CD14-positive monocyte (primary cell): ENCODE data around the gene GULP1. TPM values are rescaled to one million over a fixed set of nuclear protein-coding genes. Genes with fewer than 3 reads are reported as not detected.

ENCODE experiments used
- DNase-seq, 3 donors: peaks; one replicate each; pipeline ENCODE4 v3.0.0-alpha.2; 2011 to 2022
- H2AFZ ChIP-seq: 2 replicates; pipeline ENCODE4 v1.6.0; 2012; ENCODE audit warnings: mild to moderate bottlenecking, low read depth, low read length, inconsistent platforms; ENCODE audit not compliant: insufficient read depth, poor library complexity, severe bottlenecking
- H3K27ac ChIP-seq, 2 donors: 1 replicate in 1 of 2; 2 replicates in 1 of 2; pipeline ENCODE4 v1.5.1; 2012 to 2013; ENCODE audit warnings: low read length in 2 of 2, control low read depth in 1 of 2, inconsistent platforms in 1 of 2, low read depth in 1 of 2, mild to moderate bottlenecking in 1 of 2
- H3K27me3 ChIP-seq, 2 donors: one replicate each; pipeline versions ENCODE4 v1.6.0 to v1.6.1; 2011 to 2013; ENCODE audit warnings: low read length in 2 of 2; ENCODE audit not compliant: control insufficient read depth in 2 of 2, insufficient read depth in 2 of 2
- H3K36me3 ChIP-seq, 2 donors: replicated peaks in 1 of 2; 1 replicate in 1 of 2; 2 replicates in 1 of 2; pipeline versions ENCODE4 v1.5.1 to v1.6.1; 2012 to 2013; ENCODE audit warnings: low read length in 2 of 2, control low read depth in 1 of 2, inconsistent platforms in 1 of 2, mild to moderate bottlenecking in 1 of 2; ENCODE audit not compliant: insufficient read depth in 2 of 2, control insufficient read depth in 1 of 2
- H3K4me1 ChIP-seq, 2 donors: 1 replicate in 1 of 2; 2 replicates in 1 of 2; pipeline versions ENCODE4 v1.5.1 to v1.6.1; 2012 to 2013; ENCODE audit warnings: low read length in 2 of 2, control low read depth in 1 of 2, inconsistent platforms in 1 of 2, mild to moderate bottlenecking in 1 of 2, moderate library complexity in 1 of 2; ENCODE audit not compliant: insufficient read depth in 2 of 2, control insufficient read depth in 1 of 2
- H3K4me2 ChIP-seq: replicated peaks from 2 replicates; pipeline ENCODE3; 2012; ENCODE audit warnings: low read length, moderate library complexity, mild to moderate bottlenecking; ENCODE audit not compliant: poor library complexity, severe bottlenecking; ENCODE audit errors: extremely low read depth
- H3K4me3 ChIP-seq, 3 experiments: fragments of 200-600 bp in 1 of 3; sonication (generic) in 1 of 3; replicated peaks in 1 of 3; 1 replicate in 2 of 3; 2 replicates in 1 of 3; pipeline ENCODE4 v1.5.1; 2011 to 2013; ENCODE audit warnings: low read length in 3 of 3, mild to moderate bottlenecking in 3 of 3, control low read depth in 2 of 3, low read depth in 2 of 3, inconsistent platforms in 1 of 3, moderate library complexity in 1 of 3
- H3K79me2 ChIP-seq: 2 replicates; pipeline ENCODE4 v1.6.0; 2012; ENCODE audit warnings: mild to moderate bottlenecking, control low read depth, inconsistent platforms, low read length, moderate library complexity; ENCODE audit not compliant: insufficient read depth
- H3K9ac ChIP-seq: 2 replicates; pipeline ENCODE4 v1.6.0; 2017; ENCODE audit warnings: low read length, mild to moderate bottlenecking; ENCODE audit not compliant: insufficient read depth, poor library complexity, severe bottlenecking
- H3K9me3 ChIP-seq, 2 donors: replicated peaks in 1 of 2; 1 replicate in 1 of 2; 2 replicates in 1 of 2; pipeline versions ENCODE4 v1.5.1 to v1.6.1; 2012 to 2013; ENCODE audit warnings: low read length in 2 of 2, control low read depth in 1 of 2; ENCODE audit not compliant: control insufficient read depth in 1 of 2, insufficient read depth in 1 of 2
- H4K20me1 ChIP-seq: 2 replicates; pipeline ENCODE4 v1.6.0; 2012; ENCODE audit warnings: mild to moderate bottlenecking, low read length, control low read depth, moderate library complexity; ENCODE audit not compliant: insufficient read depth
- H3K27ac Mint-ChIP-seq, 7 donors: one replicate each; pipeline ENCODE4 v1.8.0; 2020; ENCODE audit warnings: mild to moderate bottlenecking in 7 of 7, mixed read lengths in 7 of 7, moderate library complexity in 6 of 7, inconsistent platforms in 2 of 7
- H3K27me3 Mint-ChIP-seq, 3 donors: one replicate each; pipeline ENCODE4 v1.8.0; 2021 to 2022; ENCODE audit warnings: low read depth in 3 of 3, mild to moderate bottlenecking in 3 of 3, mixed read lengths in 3 of 3, moderate library complexity in 3 of 3, inconsistent platforms in 1 of 3
- H3K36me3 Mint-ChIP-seq, 2 donors: one replicate each; pipeline ENCODE4 v1.8.0; 2020; ENCODE audit warnings: mixed read lengths in 2 of 2, inconsistent platforms in 1 of 2, mild to moderate bottlenecking in 1 of 2
- H3K4me1 Mint-ChIP-seq: one replicate; pipeline ENCODE4 v1.8.0; 2020; ENCODE audit warnings: mild to moderate bottlenecking, mixed read lengths
- H3K4me3 Mint-ChIP-seq, 2 donors: one replicate each; pipeline ENCODE4 v1.8.0; 2020; ENCODE audit warnings: mild to moderate bottlenecking in 2 of 2, mixed read lengths in 2 of 2, moderate library complexity in 1 of 2
- H3K9me3 Mint-ChIP-seq, 7 donors: one replicate each; pipeline ENCODE4 v1.8.0; 2020 to 2022; ENCODE audit warnings: mixed read lengths in 7 of 7, mild to moderate bottlenecking in 6 of 7, moderate library complexity in 6 of 7, inconsistent platforms in 2 of 7
- CTCF ChIP-seq: fragments of 200-600 bp; IDR thresholded peaks from one replicate; pipeline ENCODE4 v1.8.0; 2022; ENCODE audit warnings: antibody characterized with exemption, mild to moderate bottlenecking
- intact Hi-C, 2 donors: fragments of 100-400 bp; cut with micrococcal nuclease; formaldehyde crosslinking; loops; one replicate each; pipeline versions ENCODE4 v1.15.0 to v1.15.1; 2023
- polyA plus RNA-seq, 3 donors: library from polyadenylated mRNA; depleted of rRNA in 1 of 3; unstranded in 2 of 3; stranded (reverse) in 1 of 3; fragments of 300-500 nt in 2 of 3; fragments of >200 nt in 1 of 3; fragmentation: Illumina TruSeq in 2 of 3; gene quantifications; 1 replicate in 2 of 3; 2 replicates in 1 of 3; pipeline ENCODE4 v1.2.3, GENCODE V29; 2012 to 2021

GULP1 gene
- polyA plus RNA-seq, 3 donors: not detected

- H4K20me1 ChIP-seq: no peaks in the 10 kb centered on the region
- Mint-ChIP-seq H3K9me3 (no peaks in the 10 kb centered on the region), H3K4me3 (no peak overlapping the region), H3K27ac (no peak overlapping the region), H3K4me1 (no peaks in the 10 kb centered on the region), H3K27me3 (no peaks in the 10 kb centered on the region), H3K36me3 (no peaks in the 10 kb centered on the region)
- no peak for DNase-seq
- no peak for TF ChIP-seq CTCF
- H3K27me3 ChIP-seq: no peaks in the 10 kb centered on the region
- no peak overlapping the region for H2AFZ ChIP-seq
- H3K9ac ChIP-seq: no peak overlapping the region
- H3K4me3 ChIP-seq: no peak overlapping the region
- intact Hi-C loops: no loop called here
- no peaks in the 10 kb centered on the region for H3K79me2 ChIP-seq
- no peaks in the 10 kb centered on the region for H3K4me1 ChIP-seq
- H3K36me3 ChIP-seq: no peaks in the 10 kb centered on the region
- H3K27ac ChIP-seq: no peak overlapping the region
- H3K9me3 ChIP-seq: no peaks in the 10 kb centered on the region
- no peak overlapping the region for H3K4me2 ChIP-seq
Observed at GRCh38 chr2:188519136-188519535, 227.5 kb downstream of the GULP1 start.

GRCh38 chr2:188522517-188522916 is 230.8 kb downstream of the GULP1 start:
- H3K36me3 Mint-ChIP-seq: no peaks in the 10 kb centered on the region
- no peaks in the 10 kb centered on the region for H3K36me3 ChIP-seq
- H3K4me1 Mint-ChIP-seq: no peaks in the 10 kb centered on the region
- no peak overlapping the region for H3K27ac Mint-ChIP-seq
- no peak overlapping the region for H3K4me3 ChIP-seq
- TF ChIP-seq CTCF: no peak
- no peaks in the 10 kb centered on the region for H3K9me3 ChIP-seq
- no peaks in the 10 kb centered on the region for H3K4me1 ChIP-seq
- H3K27me3 ChIP-seq: no peaks in the 10 kb centered on the region
- H3K27me3 Mint-ChIP-seq: peaks cover 0 to 2% (median 0%) of the 10 kb centered on the region in 3 donors
- no peaks in the 10 kb centered on the region for H3K9me3 Mint-ChIP-seq
- no peak overlapping the region for H3K9ac ChIP-seq
- no peak overlapping the region for H2AFZ ChIP-seq
- DNase-seq: no peak
- no peaks in the 10 kb centered on the region for H4K20me1 ChIP-seq
- no peak overlapping the region for H3K27ac ChIP-seq
- no peak overlapping the region for H3K4me3 Mint-ChIP-seq
- intact Hi-C loops: no loop called here
- no peak overlapping the region for H3K4me2 ChIP-seq
- H3K79me2 ChIP-seq: no peaks in the 10 kb centered on the region
